HEK293 (cell line): ENCODE data around the gene DENND4B.

ENCODE experiments used
- GLI2 ChIP-seq: fragments of 450-650 bp; formaldehyde crosslinking; IDR thresholded peaks from 2 replicates; pipeline ENCODE4; 2017; ENCODE audit warnings: missing biosample characterization, missing genetic modification characterization, low read depth, borderline replicate concordance
- GLIS1 ChIP-seq: fragments of 450-650 bp; formaldehyde crosslinking; IDR thresholded peaks from 2 replicates; pipeline ENCODE4 v1.5.1; 2016; ENCODE audit warnings: missing biosample characterization, missing genetic modification characterization
- KLF1 ChIP-seq: fragments of 450-650 bp; formaldehyde crosslinking; IDR thresholded peaks from 2 replicates; pipeline ENCODE4 v1.5.1; 2016; ENCODE audit warnings: missing biosample characterization, missing genetic modification characterization
- KLF7 ChIP-seq: fragments of 450-650 bp; formaldehyde crosslinking; IDR thresholded peaks from 2 replicates; pipeline ENCODE4 v1.5.1; 2016; ENCODE audit warnings: missing biosample characterization, missing genetic modification characterization, borderline replicate concordance
- MEIS1 ChIP-seq: sonication (generic); formaldehyde crosslinking; IDR thresholded peaks from 2 replicates; pipeline ENCODE4 v1.8.1; 2022; ENCODE audit warnings: missing genetic modification reagents, mild to moderate bottlenecking, borderline replicate concordance
- MZF1 ChIP-seq: fragments of 450-650 bp; formaldehyde crosslinking; IDR thresholded peaks from 2 replicates; pipeline ENCODE4 v1.5.1; 2017; ENCODE audit warnings: missing biosample characterization, missing genetic modification characterization, borderline replicate concordance
- PRDM1 ChIP-seq: fragments of 450-650 bp; formaldehyde crosslinking; IDR thresholded peaks from 2 replicates; pipeline ENCODE4; 2016; ENCODE audit warnings: missing biosample characterization, missing genetic modification characterization
- SETDB1 ChIP-seq: IDR thresholded peaks from one replicate; pipeline ENCODE4 v1.6.1; 2017; ENCODE audit warnings: mild to moderate bottlenecking, low read length, moderate library complexity, mixed read lengths; ENCODE audit not compliant: insufficient read length
- WT1 ChIP-seq: fragments of 450-650 bp; formaldehyde crosslinking; IDR thresholded peaks from 2 replicates; pipeline ENCODE4 v1.5.1; 2016; ENCODE audit warnings: missing biosample characterization, missing genetic modification characterization
- ZEB2 ChIP-seq: fragments of 450-650 bp; formaldehyde crosslinking; IDR thresholded peaks from 2 replicates; pipeline ENCODE4 v1.5.1; 2016; ENCODE audit warnings: missing biosample characterization, missing genetic modification characterization
- ZFP41 ChIP-seq: fragments of 450-650 bp; formaldehyde crosslinking; IDR thresholded peaks from 2 replicates; pipeline ENCODE4 v1.5.1; 2016; ENCODE audit warnings: missing biosample characterization, missing genetic modification characterization, borderline replicate concordance
- ZNF121 ChIP-seq: fragments of 450-650 bp; formaldehyde crosslinking; IDR thresholded peaks from 2 replicates; pipeline ENCODE4 v1.5.1; 2016; ENCODE audit warnings: missing biosample characterization, missing genetic modification characterization
- ZNF132 ChIP-seq: fragments of 450-650 bp; formaldehyde crosslinking; IDR thresholded peaks from 2 replicates; pipeline ENCODE4 v1.5.1; 2017; ENCODE audit warnings: missing biosample characterization, missing genetic modification characterization, borderline replicate concordance
- ZNF138 ChIP-seq: fragments of 450-650 bp; formaldehyde crosslinking; IDR thresholded peaks from 2 replicates; pipeline ENCODE4 v1.5.1; 2016; ENCODE audit warnings: missing biosample characterization, missing genetic modification characterization, borderline replicate concordance
- ZNF140 ChIP-seq: fragments of 450-650 bp; formaldehyde crosslinking; IDR thresholded peaks from 2 replicates; pipeline ENCODE4 v1.5.1; 2016; ENCODE audit warnings: missing biosample characterization, missing genetic modification characterization
- ZNF148 ChIP-seq: fragments of 450-650 bp; formaldehyde crosslinking; IDR thresholded peaks from 2 replicates; pipeline ENCODE4 v1.5.0; 2017; ENCODE audit warnings: missing biosample characterization, missing genetic modification characterization, borderline replicate concordance
- ZNF157 ChIP-seq: fragments of 450-650 bp; formaldehyde crosslinking; IDR thresholded peaks from 2 replicates; pipeline ENCODE4 v1.5.1; 2016; ENCODE audit warnings: missing biosample characterization, missing genetic modification characterization
- ZNF175 ChIP-seq: fragments of 450-650 bp; formaldehyde crosslinking; IDR thresholded peaks from 2 replicates; pipeline ENCODE4 v1.5.1; 2016; ENCODE audit warnings: missing biosample characterization, missing genetic modification characterization
- ZNF221 ChIP-seq: fragments of 450-650 bp; formaldehyde crosslinking; IDR thresholded peaks from 2 replicates; pipeline ENCODE4 v1.5.1; 2017; ENCODE audit warnings: missing biosample characterization, missing genetic modification characterization, borderline replicate concordance
- ZNF274 ChIP-seq, 2 experiments: fragments of 200-500 bp in 1 of 2; fragments of 450-650 bp in 1 of 2; sonication (Bioruptor generic) in 1 of 2; formaldehyde crosslinking in 1 of 2; IDR thresholded peaks; 2 replicates each; pipeline versions ENCODE4 v1.5.1 to v1.6.1; 2014 to 2016; ENCODE audit warnings: borderline replicate concordance in 1 of 2, inconsistent platforms in 1 of 2, low read length in 1 of 2, missing biosample characterization in 1 of 2, missing genetic modification characterization in 1 of 2
- ZNF404 ChIP-seq: fragments of 450-650 bp; formaldehyde crosslinking; IDR thresholded peaks from 2 replicates; pipeline ENCODE4 v1.5.1; 2017; ENCODE audit warnings: missing biosample characterization, missing genetic modification characterization
- ZNF426 ChIP-seq: fragments of 450-650 bp; formaldehyde crosslinking; IDR thresholded peaks from 2 replicates; pipeline ENCODE4 v1.5.1; 2017; ENCODE audit warnings: missing biosample characterization, missing genetic modification characterization, mild to moderate bottlenecking, inconsistent platforms, moderate library complexity
- ZNF529 ChIP-seq: fragments of 450-650 bp; formaldehyde crosslinking; IDR thresholded peaks from 2 replicates; pipeline ENCODE4 v1.5.1; 2017; ENCODE audit warnings: missing genetic modification characterization, missing biosample characterization; ENCODE audit not compliant: insufficient replicate concordance
- ZNF580 ChIP-seq: fragments of 450-650 bp; formaldehyde crosslinking; IDR thresholded peaks from 2 replicates; pipeline ENCODE4 v1.5.1; 2016; ENCODE audit warnings: missing biosample characterization, missing genetic modification characterization
- ZNF623 ChIP-seq: fragments of 450-650 bp; formaldehyde crosslinking; IDR thresholded peaks from 2 replicates; pipeline ENCODE4 v1.5.1; 2016; ENCODE audit warnings: missing biosample characterization, missing genetic modification characterization
- ZNF629 ChIP-seq: fragments of 450-650 bp; formaldehyde crosslinking; IDR thresholded peaks from 2 replicates; pipeline ENCODE4 v1.5.1; 2017; ENCODE audit warnings: missing biosample characterization, missing genetic modification characterization
- ZNF677 ChIP-seq: fragments of 450-650 bp; IDR thresholded peaks from 2 replicates; pipeline ENCODE4 v1.5.0; 2018; ENCODE audit warnings: missing biosample characterization, mild to moderate bottlenecking, missing genetic modification characterization, moderate library complexity
- ZNF701 ChIP-seq: fragments of 450-650 bp; formaldehyde crosslinking; IDR thresholded peaks from 2 replicates; pipeline ENCODE4 v1.5.1; 2016; ENCODE audit warnings: missing biosample characterization, missing genetic modification characterization
- ZNF76 ChIP-seq: fragments of 450-650 bp; formaldehyde crosslinking; IDR thresholded peaks from 2 replicates; pipeline ENCODE4; 2016; ENCODE audit warnings: low read depth, missing biosample characterization, missing genetic modification characterization, borderline replicate concordance
- ZSCAN5A ChIP-seq: fragments of 450-650 bp; formaldehyde crosslinking; IDR thresholded peaks from 2 replicates; pipeline ENCODE4 v1.5.1; 2016; ENCODE audit warnings: missing biosample characterization, missing genetic modification characterization
- TF ChIP-seq, protein P1 (sequence below): fragments of 450-650 bp; IDR thresholded peaks from 2 replicates; pipeline ENCODE4 v1.5.1; 2018; ENCODE audit warnings: missing biosample characterization, mild to moderate bottlenecking, missing genetic modification characterization
- TF ChIP-seq, protein P2 (sequence below): fragments of 450-650 bp; formaldehyde crosslinking; IDR thresholded peaks from 2 replicates; pipeline ENCODE4; 2016; ENCODE audit warnings: missing biosample characterization, missing genetic modification characterization
- TF ChIP-seq, protein P3 (sequence below): fragments of 450-650 bp; formaldehyde crosslinking; IDR thresholded peaks from 2 replicates; pipeline ENCODE4 v1.5.1; 2016; ENCODE audit warnings: missing biosample characterization, missing genetic modification characterization

Gene DENND4B

DNA sequence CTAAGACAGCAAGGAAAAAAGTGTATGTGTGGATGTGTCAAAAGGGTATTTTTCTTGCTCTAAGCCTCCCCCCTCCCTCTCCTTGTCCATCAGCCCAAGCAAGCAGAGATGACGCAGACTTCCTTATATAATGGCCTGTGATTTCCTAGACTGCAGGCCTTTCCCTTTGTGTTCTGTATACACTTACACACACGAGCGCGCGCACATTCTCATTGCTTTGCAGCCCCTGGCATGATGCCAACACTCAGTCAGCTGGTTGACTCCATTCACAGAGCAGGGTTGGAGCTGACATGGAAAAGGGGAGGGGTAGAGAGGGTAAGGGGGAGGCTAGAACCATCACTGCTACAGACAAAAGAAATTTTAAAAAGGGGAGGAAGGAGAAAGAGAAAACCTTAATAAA, 65.6 kb downstream of the DENND4B start (continued):
- TF ChIP-seq ZNF529 (peak; percentile 79), MEIS1 (CRISPR knock-in tag) (no peak), ZFP41 (tag by site-specific recombination) (no peak), PRDM1 (peak; percentile 96), ZNF701 (no peak), ZNF175 (tag by site-specific recombination) (no peak), KLF7 (tag by site-specific recombination) (no peak), ZNF221 (tag by site-specific recombination) (peak; percentile 97; the same call in 1 of the 2 replicates), ZNF148 (tag by site-specific recombination) (no peak), ZEB2 (tag by site-specific recombination) (peak; percentile 89), MZF1 (tag by site-specific recombination) (no peak), ZNF426 (tag by site-specific recombination) (no peak), ZNF677 (tag by site-specific recombination) (peak; percentile 69; the same call in 1 of the 2 replicates), ZNF274 (IDR thresholded peaks at IDR 0.05; ENCODE audit: low read length) (no peak), ZNF274 (tag by site-specific recombination; IDR thresholded peaks at IDR 0.05; ENCODE audit: borderline replicate concordance) (no peak), ZNF404 (tag by site-specific recombination) (no peak), ZNF132 (tag by site-specific recombination) (no peak), ZNF157 (tag by site-specific recombination) (no peak), ZNF138 (tag by site-specific recombination) (no peak), SETDB1 (no peak), ZNF140 (tag by site-specific recombination) (no peak), GLI2 (no peak), GLIS1 (no peak), KLF1 (tag by site-specific recombination) (no peak), ZSCAN5A (tag by site-specific recombination) (no peak), ZNF629 (tag by site-specific recombination) (peak; percentile 95), ZNF580 (tag by site-specific recombination) (peak; percentile 83; the same call in 1 of the 2 replicates), ZNF76 (peak; percentile 66; the same call in 1 of the 2 replicates), ZNF623 (tag by site-specific recombination) (no peak), WT1 (tag by site-specific recombination) (peak; percentile 76), ZNF121 (tag by site-specific recombination) (no peak)
- TF ChIP-seq, protein P1, sequence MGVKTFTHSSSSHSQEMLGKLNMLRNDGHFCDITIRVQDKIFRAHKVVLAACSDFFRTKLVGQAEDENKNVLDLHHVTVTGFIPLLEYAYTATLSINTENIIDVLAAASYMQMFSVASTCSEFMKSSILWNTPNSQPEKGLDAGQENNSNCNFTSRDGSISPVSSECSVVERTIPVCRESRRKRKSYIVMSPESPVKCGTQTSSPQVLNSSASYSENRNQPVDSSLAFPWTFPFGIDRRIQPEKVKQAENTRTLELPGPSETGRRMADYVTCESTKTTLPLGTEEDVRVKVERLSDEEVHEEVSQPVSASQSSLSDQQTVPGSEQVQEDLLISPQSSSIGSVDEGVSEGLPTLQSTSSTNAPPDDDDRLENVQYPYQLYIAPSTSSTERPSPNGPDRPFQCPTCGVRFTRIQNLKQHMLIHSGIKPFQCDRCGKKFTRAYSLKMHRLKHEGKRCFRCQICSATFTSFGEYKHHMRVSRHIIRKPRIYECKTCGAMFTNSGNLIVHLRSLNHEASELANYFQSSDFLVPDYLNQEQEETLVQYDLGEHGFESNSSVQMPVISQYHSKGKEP (tag by site-specific recombination): peak; percentile 97
- TF ChIP-seq, protein P2, sequence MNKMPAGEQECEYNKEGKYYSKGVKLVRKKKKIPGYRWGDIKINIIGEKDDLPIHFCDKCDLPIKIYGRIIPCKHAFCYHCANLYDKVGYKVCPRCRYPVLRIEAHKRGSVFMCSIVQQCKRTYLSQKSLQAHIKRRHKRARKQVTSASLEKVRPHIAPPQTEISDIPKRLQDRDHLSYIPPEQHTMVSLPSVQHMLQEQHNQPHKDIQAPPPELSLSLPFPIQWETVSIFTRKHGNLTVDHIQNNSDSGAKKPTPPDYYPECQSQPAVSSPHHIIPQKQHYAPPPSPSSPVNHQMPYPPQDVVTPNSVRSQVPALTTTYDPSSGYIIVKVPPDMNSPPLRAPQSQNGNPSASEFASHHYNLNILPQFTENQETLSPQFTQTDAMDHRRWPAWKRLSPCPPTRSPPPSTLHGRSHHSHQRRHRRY (tag by site-specific recombination): no peak
- TF ChIP-seq, protein P3, sequence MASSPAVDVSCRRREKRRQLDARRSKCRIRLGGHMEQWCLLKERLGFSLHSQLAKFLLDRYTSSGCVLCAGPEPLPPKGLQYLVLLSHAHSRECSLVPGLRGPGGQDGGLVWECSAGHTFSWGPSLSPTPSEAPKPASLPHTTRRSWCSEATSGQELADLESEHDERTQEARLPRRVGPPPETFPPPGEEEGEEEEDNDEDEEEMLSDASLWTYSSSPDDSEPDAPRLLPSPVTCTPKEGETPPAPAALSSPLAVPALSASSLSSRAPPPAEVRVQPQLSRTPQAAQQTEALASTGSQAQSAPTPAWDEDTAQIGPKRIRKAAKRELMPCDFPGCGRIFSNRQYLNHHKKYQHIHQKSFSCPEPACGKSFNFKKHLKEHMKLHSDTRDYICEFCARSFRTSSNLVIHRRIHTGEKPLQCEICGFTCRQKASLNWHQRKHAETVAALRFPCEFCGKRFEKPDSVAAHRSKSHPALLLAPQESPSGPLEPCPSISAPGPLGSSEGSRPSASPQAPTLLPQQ: peak; percentile 73
